ENCODE data around the gene APOD.
"Not testable (repeated sequence)": the region's sequence is repeated elsewhere in the genome, so short reads cannot be mapped to it uniquely, and the experiment has no call there.

The APOD gene

GRCh38 chr3:195617784-195618659 is 34.3 kb upstream of the APOD start:
- DNase-seq = not testable (repeated sequence)

GRCh38 chr3:195617134-195617533 is 33.4 kb upstream of the APOD start:
- DNase-seq = not testable (repeated sequence)

- no peak for DNase-seq
Observed at GRCh38 chr3:195616681-195617080, 32.9 kb upstream of the APOD start.

- not testable (repeated sequence) for DNase-seq
Observed at GRCh38 chr3:195615952-195616537, 32.3 kb upstream of the APOD start.

GRCh38 chr3:195614672-195615504 is 31.1 kb upstream of the APOD start:
- not testable (repeated sequence) for DNase-seq

GRCh38 chr3:195613468-195614069 is 29.8 kb upstream of the APOD start:
- no peak for DNase-seq

GRCh38 chr3:195612075-195612800 is 28.5 kb upstream of the APOD start:
- DNase-seq = peak; percentile 17

GRCh38 chr3:195609229-195609628 is 25.5 kb upstream of the APOD start:
- no peak for DNase-seq

- not testable (repeated sequence) for DNase-seq
Observed at GRCh38 chr3:195601785-195602184, 18.0 kb upstream of the APOD start.

GRCh38 chr3:195601382-195601781 is 17.6 kb upstream of the APOD start:
- DNase-seq = no peak

GRCh38 chr3:195599926-195600325 is 16.2 kb upstream of the APOD start:
- DNase-seq = not testable (repeated sequence)

GRCh38 chr3:195599516-195599915 is 15.8 kb upstream of the APOD start:
- not testable (repeated sequence) for DNase-seq

- DNase-seq = no peak
Observed at GRCh38 chr3:195597848-195598247, 14.1 kb upstream of the APOD start.

GRCh38 chr3:195597229-195597628 is 13.5 kb upstream of the APOD start:
- peak; percentile 2 for DNase-seq

GRCh38 chr3:195596765-195597171 is 13.0 kb upstream of the APOD start:
- DNase-seq = no peak

- DNase-seq = no peak
Observed at GRCh38 chr3:195595785-195596531, 12.2 kb upstream of the APOD start.

- DNase-seq = no peak
Observed at GRCh38 chr3:195591852-195592251, 8.1 kb upstream of the APOD start.

- DNase-seq = no peak
Observed at GRCh38 chr3:195591220-195591619, 7.5 kb upstream of the APOD start.

- DNase-seq = not testable (repeated sequence)
Observed at GRCh38 chr3:195590381-195590780, 6.6 kb upstream of the APOD start.

GRCh38 chr3:195589796-195590195 is 6.1 kb upstream of the APOD start:
- not testable (repeated sequence) for DNase-seq

- no peak for DNase-seq
Observed at GRCh38 chr3:195587824-195588223, 4.1 kb upstream of the APOD start.

All from MV-4-11 (cell line).